C4-2B (cell line): ENCODE data around the gene ARHGAP8.

ENCODE experiments used
- ZFX ChIP-seq: fragments of 450-650 bp; IDR thresholded peaks from 2 replicates; pipeline ENCODE4 v1.6.1; 2017
- TF ChIP-seq, protein P1 (sequence below): fragments of 450-650 bp; conservative IDR thresholded peaks from 2 replicates; pipeline ENCODE4 v1.5.1; 2017; ENCODE audit warnings: mild to moderate bottlenecking

DNA sequence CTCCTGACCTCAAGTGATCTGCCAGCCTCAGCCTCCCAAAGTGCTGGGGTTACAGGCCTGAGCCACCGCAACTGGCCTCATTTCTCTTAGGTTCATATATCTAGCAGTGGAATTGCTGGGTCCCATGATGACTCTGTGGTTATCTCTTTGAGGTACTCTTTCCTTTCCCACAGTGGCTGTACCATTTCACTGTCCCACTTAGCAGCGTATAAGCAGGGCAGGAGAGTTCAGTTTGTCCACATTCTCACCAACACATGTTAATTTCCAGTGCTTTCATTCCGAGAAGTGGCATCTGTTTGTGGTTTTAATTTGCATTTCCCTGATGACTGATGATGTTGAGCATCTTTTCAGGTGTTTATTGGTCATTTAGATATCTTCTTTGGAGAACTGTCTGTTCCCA, 34.0 kb upstream of the ARHGAP8 start:
- TF ChIP-seq, protein P1, sequence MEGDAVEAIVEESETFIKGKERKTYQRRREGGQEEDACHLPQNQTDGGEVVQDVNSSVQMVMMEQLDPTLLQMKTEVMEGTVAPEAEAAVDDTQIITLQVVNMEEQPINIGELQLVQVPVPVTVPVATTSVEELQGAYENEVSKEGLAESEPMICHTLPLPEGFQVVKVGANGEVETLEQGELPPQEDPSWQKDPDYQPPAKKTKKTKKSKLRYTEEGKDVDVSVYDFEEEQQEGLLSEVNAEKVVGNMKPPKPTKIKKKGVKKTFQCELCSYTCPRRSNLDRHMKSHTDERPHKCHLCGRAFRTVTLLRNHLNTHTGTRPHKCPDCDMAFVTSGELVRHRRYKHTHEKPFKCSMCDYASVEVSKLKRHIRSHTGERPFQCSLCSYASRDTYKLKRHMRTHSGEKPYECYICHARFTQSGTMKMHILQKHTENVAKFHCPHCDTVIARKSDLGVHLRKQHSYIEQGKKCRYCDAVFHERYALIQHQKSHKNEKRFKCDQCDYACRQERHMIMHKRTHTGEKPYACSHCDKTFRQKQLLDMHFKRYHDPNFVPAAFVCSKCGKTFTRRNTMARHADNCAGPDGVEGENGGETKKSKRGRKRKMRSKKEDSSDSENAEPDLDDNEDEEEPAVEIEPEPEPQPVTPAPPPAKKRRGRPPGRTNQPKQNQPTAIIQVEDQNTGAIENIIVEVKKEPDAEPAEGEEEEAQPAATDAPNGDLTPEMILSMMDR, result no peak
- TF ChIP-seq ZFX, result no peak
